ENCODE results near the gene SRR. TPM values are rescaled to one million over a fixed set of nuclear protein-coding genes. Genes with fewer than 3 reads are reported as not detected.

Gene SRR
- total RNA-seq, 1 experiment from 2014 or later, result 5.6 TPM

DNA sequence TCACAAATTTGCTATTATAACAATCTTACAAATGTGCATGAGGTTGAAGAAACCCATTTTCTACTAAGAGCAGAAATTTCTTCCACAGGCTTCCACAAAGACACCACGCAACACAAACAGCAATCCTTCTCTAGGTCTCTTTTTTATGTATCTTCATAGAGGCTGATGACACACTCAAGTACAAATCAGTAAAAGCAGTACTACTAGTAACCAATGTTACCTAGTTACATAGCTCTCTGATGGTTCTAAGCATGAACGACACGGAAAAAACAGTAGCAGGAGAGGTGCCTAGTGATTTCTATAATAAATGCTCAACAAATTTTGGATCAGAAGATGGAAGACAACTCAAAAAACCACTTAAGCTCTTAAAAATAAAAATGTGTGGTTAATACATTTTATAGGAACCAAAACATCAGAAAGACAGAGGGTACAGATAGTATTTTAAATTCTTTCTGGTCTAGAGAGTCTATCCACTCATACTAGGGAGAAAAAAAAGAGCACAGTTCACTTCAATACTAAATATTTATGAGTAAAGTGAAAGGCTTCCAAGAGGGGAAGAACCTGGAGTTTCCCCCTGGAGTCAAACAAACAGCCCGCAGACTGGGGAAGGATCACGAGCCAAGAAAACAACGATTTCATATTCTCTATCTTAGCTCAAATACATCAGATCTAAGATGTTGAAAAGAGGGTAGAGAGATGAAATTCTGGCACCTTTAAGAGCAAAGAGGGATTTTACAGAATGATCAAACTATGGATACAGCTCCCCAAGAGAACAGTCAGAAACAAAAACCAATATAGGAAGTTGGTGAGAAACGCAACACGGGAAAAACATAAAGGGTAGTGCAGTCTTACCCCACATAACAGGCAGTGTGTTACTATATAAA is 40.3 kb upstream of the SRR start:
- no peak for DNase-seq
- Histone ChIP-seq H3K4ac (ENCODE audit: low read depth, low read length) (no peak overlapping the region), H3K9me3 (ENCODE audit: control insufficient read depth, low read depth, low read length) (no peaks in the 10 kb centered on the region), H3K9ac (ENCODE audit: extremely low read depth, insufficient read length, low read length) (no peak overlapping the region), H3K79me1 (ENCODE audit: insufficient read depth, low read depth, low read length, poor library complexity, severe bottlenecking) (no peaks in the 10 kb centered on the region), H4K8ac (replicated peaks; ENCODE audit: insufficient read length, low read depth, low read length) (no peak overlapping the region), H2AFZ (ENCODE audit: low read length) (no peak overlapping the region), H2BK15ac (ENCODE audit: low read depth, low read length) (no peak overlapping the region), H2BK5ac (ENCODE audit: insufficient read length, low read length) (no peak overlapping the region), H3K4me2 (ENCODE audit: insufficient read depth, insufficient read length, low read length) (no peak overlapping the region), H3K23me2 (ENCODE audit: insufficient read length, low read depth, low read length, poor library complexity, severe bottlenecking) (no peaks in the 10 kb centered on the region), H3K56ac (ENCODE audit: insufficient read length, low read depth, low read length) (no peak overlapping the region), H3K14ac (ENCODE audit: insufficient read depth, low read length) (no peak overlapping the region), H2BK120ac (ENCODE audit: low read depth, low read length, poor library complexity, severe bottlenecking) (no peak overlapping the region), H2AK5ac (ENCODE audit: insufficient read length, low read length) (no peak overlapping the region), H3K27me3 (ENCODE audit: insufficient read depth, low read length) (no peaks in the 10 kb centered on the region), H4K20me1 (ENCODE audit: control insufficient read depth, insufficient read depth, insufficient read length) (no peaks in the 10 kb centered on the region), H3K4me1 (ENCODE audit: insufficient read depth, low read length) (no peaks in the 10 kb centered on the region), H2BK12ac (ENCODE audit: insufficient read length, low read depth, low read length) (no peak overlapping the region), H4K91ac (ENCODE audit: insufficient read length, low read depth, low read length) (no peak overlapping the region), H3K27ac (ENCODE audit: insufficient read length, low read depth, low read length) (no peak overlapping the region), H3K79me2 (ENCODE audit: insufficient read depth, low read length) (no peaks in the 10 kb centered on the region), H3T11ph (ENCODE audit: low read length) (no peak overlapping the region), H3K18ac (ENCODE audit: insufficient read length, low read depth, low read length) (no peak overlapping the region), H2BK20ac (ENCODE audit: low read depth, low read length, poor library complexity, severe bottlenecking) (no peak overlapping the region), H4K5ac (ENCODE audit: insufficient read length, low read depth, low read length) (no peak overlapping the region), H3K23ac (ENCODE audit: insufficient read length, low read depth, low read length) (no peak overlapping the region)
- TF ChIP-seq, protein P1, sequence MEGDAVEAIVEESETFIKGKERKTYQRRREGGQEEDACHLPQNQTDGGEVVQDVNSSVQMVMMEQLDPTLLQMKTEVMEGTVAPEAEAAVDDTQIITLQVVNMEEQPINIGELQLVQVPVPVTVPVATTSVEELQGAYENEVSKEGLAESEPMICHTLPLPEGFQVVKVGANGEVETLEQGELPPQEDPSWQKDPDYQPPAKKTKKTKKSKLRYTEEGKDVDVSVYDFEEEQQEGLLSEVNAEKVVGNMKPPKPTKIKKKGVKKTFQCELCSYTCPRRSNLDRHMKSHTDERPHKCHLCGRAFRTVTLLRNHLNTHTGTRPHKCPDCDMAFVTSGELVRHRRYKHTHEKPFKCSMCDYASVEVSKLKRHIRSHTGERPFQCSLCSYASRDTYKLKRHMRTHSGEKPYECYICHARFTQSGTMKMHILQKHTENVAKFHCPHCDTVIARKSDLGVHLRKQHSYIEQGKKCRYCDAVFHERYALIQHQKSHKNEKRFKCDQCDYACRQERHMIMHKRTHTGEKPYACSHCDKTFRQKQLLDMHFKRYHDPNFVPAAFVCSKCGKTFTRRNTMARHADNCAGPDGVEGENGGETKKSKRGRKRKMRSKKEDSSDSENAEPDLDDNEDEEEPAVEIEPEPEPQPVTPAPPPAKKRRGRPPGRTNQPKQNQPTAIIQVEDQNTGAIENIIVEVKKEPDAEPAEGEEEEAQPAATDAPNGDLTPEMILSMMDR (conservative IDR thresholded peaks at IDR 0.05), result no peak
- no peak overlapping the region for H3K4me3 Mint-ChIP-seq
- H3K27ac Mint-ChIP-seq, result no peak overlapping the region
- H3K4me1 Mint-ChIP-seq, result no peaks in the 10 kb centered on the region
- peaks cover 0 to 26% (median 0%) of the 10 kb centered on the region in 3 experiments; a peak in 2 of 7 replicates for H3K36me3 Mint-ChIP-seq (ENCODE audit: insufficient read depth in 1 of 3, low read depth in 3 of 3)
- H3K9me3 Mint-ChIP-seq, result no peaks in the 10 kb centered on the region
- no peaks in the 10 kb centered on the region for H3K27me3 Mint-ChIP-seq (ENCODE audit: low read depth)
- WGBS (ENCODE audit: extremely low coverage, insufficient read length, low lambda C conversion rate), result no CpG with 5 or more reads among the region's 8 CpGs

Data from H9 (cell line).